Measurements from ENCODE around the gene SOCS1. TPM values are rescaled to one million over a fixed set of nuclear protein-coding genes. Genes with fewer than 3 reads are reported as not detected.

The SOCS1 gene
- total and polyA plus RNA-seq, 2 of the 4 experiments (the other 2 are of a cell fraction): 2.0 to 22.0 TPM

DNA sequence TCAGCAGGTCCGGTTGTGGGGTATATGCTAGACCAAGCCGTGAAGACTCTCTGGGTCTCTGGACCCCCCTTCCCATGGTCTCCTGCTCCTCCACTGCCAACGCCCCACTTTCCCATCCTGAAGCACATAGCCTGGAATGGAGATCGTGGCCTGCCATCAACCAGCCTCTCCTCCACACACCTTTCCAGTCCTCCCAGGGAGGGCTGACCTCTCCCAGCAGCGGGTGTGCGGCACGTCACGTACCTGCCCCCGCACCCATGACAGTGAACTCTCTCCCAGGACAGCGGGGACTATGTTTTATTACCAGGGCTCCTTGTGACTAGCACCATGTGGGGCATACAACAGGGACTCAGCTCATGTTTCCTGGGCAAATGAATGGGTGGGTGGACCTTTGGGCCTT is 15.6 kb upstream of the SOCS1 start:
- no peak overlapping the region for H3K14ac ChIP-seq (replicated peaks; ENCODE audit: low read depth, low read length)
- no peaks in the 10 kb centered on the region for H3K9me1 ChIP-seq (ENCODE audit: insufficient read depth, low read length)
- no peak overlapping the region for H2BK120ac ChIP-seq (ENCODE audit: low read depth, low read length)
- no peak overlapping the region for H2BK5ac ChIP-seq (ENCODE audit: low read depth, low read length, poor library complexity, severe bottlenecking)
- intact Hi-C loops (cut with micrococcal nuclease) (no loop called here), dilution Hi-C loops (cut with HindIII; ENCODE audit: low sequenced_read_pairs, unreplicated experiment) (no loop called here), in situ Hi-C loops (cut with MboI; ENCODE audit: low sequenced_read_pairs) (no loop called here)
- no peaks in the 10 kb centered on the region for H3K36me3 ChIP-seq (ENCODE audit: control insufficient read depth, insufficient read depth, low read length)
- no peaks in the 10 kb centered on the region for H3K79me1 ChIP-seq (ENCODE audit: low read depth in 1 of 2, low read length in 2 of 2)
- no peak for TF ChIP-seq ELK1 (IDR thresholded peaks at IDR 0.05; ENCODE audit: borderline replicate concordance, low read depth, low read length)
- no peak for TF ChIP-seq RCOR1 (IDR thresholded peaks at IDR 0.05; ENCODE audit: insufficient replicate concordance, low read length)
- no peak for TF ChIP-seq RAD21 (IDR thresholded peaks at IDR 0.05; ENCODE audit: low read length)
- no peak for TF ChIP-seq FOS (IDR thresholded peaks at IDR 0.05; ENCODE audit: low read depth, low read length)
- no peak for TF ChIP-seq MAFK (IDR thresholded peaks at IDR 0.05; ENCODE audit: low read depth, low read length)
- TF ChIP-seq, protein P1, sequence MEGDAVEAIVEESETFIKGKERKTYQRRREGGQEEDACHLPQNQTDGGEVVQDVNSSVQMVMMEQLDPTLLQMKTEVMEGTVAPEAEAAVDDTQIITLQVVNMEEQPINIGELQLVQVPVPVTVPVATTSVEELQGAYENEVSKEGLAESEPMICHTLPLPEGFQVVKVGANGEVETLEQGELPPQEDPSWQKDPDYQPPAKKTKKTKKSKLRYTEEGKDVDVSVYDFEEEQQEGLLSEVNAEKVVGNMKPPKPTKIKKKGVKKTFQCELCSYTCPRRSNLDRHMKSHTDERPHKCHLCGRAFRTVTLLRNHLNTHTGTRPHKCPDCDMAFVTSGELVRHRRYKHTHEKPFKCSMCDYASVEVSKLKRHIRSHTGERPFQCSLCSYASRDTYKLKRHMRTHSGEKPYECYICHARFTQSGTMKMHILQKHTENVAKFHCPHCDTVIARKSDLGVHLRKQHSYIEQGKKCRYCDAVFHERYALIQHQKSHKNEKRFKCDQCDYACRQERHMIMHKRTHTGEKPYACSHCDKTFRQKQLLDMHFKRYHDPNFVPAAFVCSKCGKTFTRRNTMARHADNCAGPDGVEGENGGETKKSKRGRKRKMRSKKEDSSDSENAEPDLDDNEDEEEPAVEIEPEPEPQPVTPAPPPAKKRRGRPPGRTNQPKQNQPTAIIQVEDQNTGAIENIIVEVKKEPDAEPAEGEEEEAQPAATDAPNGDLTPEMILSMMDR (conservative IDR thresholded peaks at IDR 0.05; ENCODE audit: low read depth, low read length): no peak
- no peak for TF ChIP-seq POLR2A (IDR thresholded peaks at IDR 0.05; ENCODE audit: low read depth, low read length)
- TF ChIP-seq CHD1 (IDR thresholded peaks at IDR 0.05; ENCODE audit: low read depth, low read length): no peak
- TF ChIP-seq BHLHE40 (IDR thresholded peaks at IDR 0.05; ENCODE audit: low read depth, low read length): no peak
- no peak for TF ChIP-seq RFX5 (IDR thresholded peaks at IDR 0.05; ENCODE audit: low read depth, low read length)
- no peak for TF ChIP-seq SMC3 (IDR thresholded peaks at IDR 0.05; ENCODE audit: low read depth, low read length)
- TF ChIP-seq MXI1 (IDR thresholded peaks at IDR 0.05; ENCODE audit: borderline replicate concordance, low read depth, low read length): no peak
- no peak for TF ChIP-seq NFE2L2 (IDR thresholded peaks at IDR 0.05; ENCODE audit: low read depth, low read length)
- no peak for TF ChIP-seq CEBPB (IDR thresholded peaks at IDR 0.05; ENCODE audit: low read depth, low read length)
- TF ChIP-seq MAZ (IDR thresholded peaks at IDR 0.05; ENCODE audit: borderline replicate concordance, low read depth, low read length): no peak
- TF ChIP-seq, protein P2, sequence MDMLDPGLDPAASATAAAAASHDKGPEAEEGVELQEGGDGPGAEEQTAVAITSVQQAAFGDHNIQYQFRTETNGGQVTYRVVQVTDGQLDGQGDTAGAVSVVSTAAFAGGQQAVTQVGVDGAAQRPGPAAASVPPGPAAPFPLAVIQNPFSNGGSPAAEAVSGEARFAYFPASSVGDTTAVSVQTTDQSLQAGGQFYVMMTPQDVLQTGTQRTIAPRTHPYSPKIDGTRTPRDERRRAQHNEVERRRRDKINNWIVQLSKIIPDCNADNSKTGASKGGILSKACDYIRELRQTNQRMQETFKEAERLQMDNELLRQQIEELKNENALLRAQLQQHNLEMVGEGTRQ (IDR thresholded peaks at IDR 0.05; ENCODE audit: low read depth, low read length): no peak
- WGBS, 2 experiments (ENCODE audit: extremely low coverage in 2 of 2, insufficient read length in 1 of 2): no CpG with 5 or more reads among the region's 10 CpGs
- no peak overlapping the region for H2BK20ac ChIP-seq (ENCODE audit: low read depth, low read length)
- no peak overlapping the region for H2BK15ac ChIP-seq (ENCODE audit: low read depth, low read length)
- no peak overlapping the region for H2AK9ac ChIP-seq (replicated peaks; ENCODE audit: low read depth, low read length, poor library complexity)
- H3K56ac ChIP-seq (ENCODE audit: extremely low read depth, insufficient read depth, low read length): no peak overlapping the region
- H3K18ac ChIP-seq (ENCODE audit: low read depth, low read length): no peak overlapping the region
- H3K23ac ChIP-seq (ENCODE audit: low read depth, low read length): no peak overlapping the region
- POLR2A ChIA-PET (ENCODE audit: unreplicated experiment): no interaction called here
- no peak overlapping the region for H4K91ac ChIP-seq (ENCODE audit: insufficient read depth, low read depth, low read length)
- no peak overlapping the region for H4K5ac ChIP-seq (ENCODE audit: low read depth, low read length)
- DNase-seq: no peak
- H3K9me3 ChIP-seq (ENCODE audit: control insufficient read depth, insufficient read depth, low read length): no peaks in the 10 kb centered on the region
- H3K27me3 ChIP-seq (ENCODE audit: control insufficient read depth, insufficient read depth, low read length): peaks cover 4% of the 10 kb centered on the region
- no peak overlapping the region for H3K4me3 ChIP-seq (ENCODE audit: insufficient read depth, low read depth, low read length)
- no TSS peak for BruUV-seq (replicated peaks)
- H3K4me2 ChIP-seq (ENCODE audit: low read depth, low read length): no peak overlapping the region
- peaks cover 7% of the 10 kb centered on the region; the same call in 1 of the 2 replicates for H3K4me1 ChIP-seq (ENCODE audit: control insufficient read depth, insufficient read depth, low read length)
- no peak overlapping the region for H2AK5ac ChIP-seq (ENCODE audit: low read depth, low read length)
- H4K8ac ChIP-seq (ENCODE audit: low read depth in 2 of 2, low read length in 2 of 2): no peak overlapping the region
- H4K20me1 ChIP-seq (ENCODE audit: insufficient read depth, low read length): no peaks in the 10 kb centered on the region
- no peak overlapping the region for H3K27ac ChIP-seq (ENCODE audit: insufficient read depth, low read length)
- no peak overlapping the region for H3K4ac ChIP-seq (ENCODE audit: low read depth, low read length)
- no peak overlapping the region for H2AFZ ChIP-seq (replicated peaks; ENCODE audit: low read length, poor library complexity)
- H3K9ac ChIP-seq (ENCODE audit: low read depth, low read length): no peak overlapping the region
- no peak for ATAC-seq (ENCODE audit: low read depth)
- CTCF ChIA-PET: no interaction called here

All from IMR-90 (cell line).